Measurements from ENCODE around the gene CDC42BPA. TPM values are rescaled to one million over a fixed set of nuclear protein-coding genes. Genes with fewer than 3 reads are reported as not detected.
A peak's percentile ranks its signal among the peaks of the same experiment; 100 is the strongest.

The CDC42BPA gene
- total and polyA plus RNA-seq, 2 of the 8 experiments (the other 6 are each of a cell fraction or from before 2014, with no cell fraction given), result 7.1 to 28.5 TPM

DNA sequence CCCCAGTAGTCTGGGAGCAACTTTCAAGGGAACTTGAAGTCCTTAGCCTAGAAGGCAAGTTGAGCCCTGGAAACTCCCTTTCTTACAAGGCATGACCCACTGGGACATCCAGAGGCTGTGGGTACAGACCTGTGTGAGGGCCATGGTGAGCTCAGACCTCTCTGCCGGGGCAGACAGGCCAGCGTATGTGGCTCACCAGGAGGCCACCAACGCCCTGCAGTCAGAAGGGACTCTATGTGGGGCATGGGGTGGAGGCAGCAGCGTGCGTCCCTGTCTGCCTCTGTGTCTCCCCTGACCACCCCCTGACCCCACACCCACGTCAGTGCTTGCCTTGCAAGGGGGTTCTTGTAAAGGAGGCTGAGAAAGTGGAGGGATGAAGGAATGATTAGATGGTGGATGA lies 367.4 kb downstream of the CDC42BPA start:
- H2BK20ac ChIP-seq (ENCODE audit: low read length), result no peak overlapping the region

More for the DNA sequence above, 367.4 kb downstream of the CDC42BPA start:
- H3K14ac ChIP-seq (ENCODE audit: insufficient read length), result no peak overlapping the region
- no peaks in the 10 kb centered on the region for H3K27me3 ChIP-seq (replicated peaks in 1 of 4; ENCODE audit: control insufficient read depth in 3 of 4, extremely low read depth in 1 of 4, insufficient read depth in 3 of 4, low read length in 3 of 4)
- H3K4ac ChIP-seq (replicated peaks; ENCODE audit: insufficient read length, low read depth, low read length), result no peak overlapping the region
- H3K23ac ChIP-seq (ENCODE audit: insufficient read length), result no peak overlapping the region
- DNase-seq (ENCODE audit: low read depth in 1 of 2, low spot score in 2 of 2) (no peak), FAIRE-seq (no peak)
- CTCF ChIA-PET (ENCODE audit: partially characterized antibody), result interaction anchor here (1.2 to 2.6 kb wide), 3 partner anchors 39 to 362 kb away, joined by 3 to 10 read pairs (median 6); no protein-coding TSS in a partner anchor
- H2BK120ac ChIP-seq (replicated peaks; ENCODE audit: low read depth, low read length), result no peak overlapping the region
- 66% methylated on average over 6 of the region's 6 CpGs; no CpG with 5 or more reads in 1 of the 2 experiments for WGBS, 2 experiments (ENCODE audit: extremely low coverage in 1 of 2, insufficient coverage in 1 of 2, insufficient read length in 1 of 2, insufficient replicate concordance in 2 of 2, low coverage in 1 of 2, low lambda C conversion rate in 2 of 2, missing lambda C conversion rate in 1 of 2)
- no peak overlapping the region for H4K8ac ChIP-seq (ENCODE audit: extremely low read depth, insufficient read depth, low read length)
- H2AFZ ChIP-seq (ENCODE audit: low read length), result no peak overlapping the region
- peaks cover 2 to 3% of the 10 kb centered on the region in 2 experiments for H4K20me1 ChIP-seq (replicated peaks in 1 of 2; ENCODE audit: control insufficient read depth in 1 of 2, insufficient read depth in 2 of 2, low read length in 2 of 2)
- H3K4me3 ChIP-seq (ENCODE audit: extremely low read depth in 1 of 4, insufficient read depth in 2 of 4, low read depth in 3 of 4, low read length in 4 of 4), result no peak overlapping the region
- H3K4me1 ChIP-seq (replicated peaks in 1 of 4; ENCODE audit: control insufficient read depth in 3 of 4, insufficient read depth in 4 of 4, low read length in 3 of 4), result peaks cover 0 to 4% (median 0%) of the 10 kb centered on the region in 4 experiments; a peak in 3 of 7 replicates
- H3K9me3 ChIP-seq (ENCODE audit: insufficient read depth in 2 of 2, low read depth in 1 of 2, low read length in 1 of 2), result no peaks in the 10 kb centered on the region; a peak in 2 of 4 replicates
- 0 out of 2 replicates have a peak overlapping the region, but pooled peaks have one; percentile 19 for H2BK15ac ChIP-seq (ENCODE audit: low read length)
- no peak overlapping the region for H2BK12ac ChIP-seq (ENCODE audit: low read depth, low read length)
- H3K9ac ChIP-seq (replicated peaks in 1 of 4; ENCODE audit: extremely low read depth in 1 of 4, low read depth in 3 of 4, low read length in 3 of 4), result no peak overlapping the region
- TF ChIP-seq PHF8 (conservative IDR thresholded peaks at IDR 0.05; ENCODE audit: low read depth, low read length) (no peak), CHD2 (IDR thresholded peaks at IDR 0.05; ENCODE audit: low read length) (no peak), KDM5A (IDR thresholded peaks at IDR 0.05; ENCODE audit: low read length) (no peak), NANOG (IDR thresholded peaks at IDR 0.05; ENCODE audit: insufficient read depth, low read depth, low read length, poor library complexity, severe bottlenecking) (no peak)
- TF ChIP-seq, protein P1, sequence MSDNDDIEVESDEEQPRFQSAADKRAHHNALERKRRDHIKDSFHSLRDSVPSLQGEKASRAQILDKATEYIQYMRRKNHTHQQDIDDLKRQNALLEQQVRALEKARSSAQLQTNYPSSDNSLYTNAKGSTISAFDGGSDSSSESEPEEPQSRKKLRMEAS (IDR thresholded peaks at IDR 0.05), result no peak
- no peak overlapping the region for H2BK5ac ChIP-seq (ENCODE audit: low read depth, low read length)
- no peak overlapping the region for H3K18ac ChIP-seq (ENCODE audit: extremely low read depth, low read length)
- no peaks in the 10 kb centered on the region for H3K36me3 ChIP-seq (ENCODE audit: control insufficient read depth in 2 of 4, insufficient read depth in 4 of 4, low read length in 3 of 4)
- no peak overlapping the region for H3K56ac ChIP-seq (replicated peaks; ENCODE audit: insufficient read length, low read depth, low read length)
- peaks cover 3 to 53% of the 10 kb centered on the region in 2 experiments; a peak in 3 of 4 replicates for H3K79me2 ChIP-seq (ENCODE audit: control insufficient read depth in 1 of 2, insufficient read depth in 2 of 2, low read length in 2 of 2)
- POLR2A ChIA-PET (ENCODE audit: partially characterized antibody), result interaction anchor here (0.8 to 3.6 kb wide), 2 partner anchors 11 to 34 kb away, joined by 3 to 18 read pairs; partner anchors contain the start of gene COQ8A
- no peak overlapping the region for H3K4me2 ChIP-seq (ENCODE audit: insufficient read depth in 1 of 2, low read depth in 2 of 2, low read length in 2 of 2)
- no peak overlapping the region for H2AK5ac ChIP-seq (ENCODE audit: low read depth, low read length)
- no peak overlapping the region for H4K91ac ChIP-seq (replicated peaks; ENCODE audit: insufficient read length, low read length)
- H3K27ac ChIP-seq (ENCODE audit: low read depth, low read length), result no peak overlapping the region
- H3K23me2 ChIP-seq (ENCODE audit: low read depth, low read length), result no peaks in the 10 kb centered on the region; the same call in 1 of the 2 replicates
- no peak overlapping the region for H4K5ac ChIP-seq (ENCODE audit: insufficient read length, low read depth, low read length)
- peaks cover 2% of the 10 kb centered on the region; the same call in 1 of the 2 replicates for H3K79me1 ChIP-seq (ENCODE audit: low read depth, low read length)

Data from H1 (cell line).